Temporal lobe (tissue), 2 donors: ENCODE measurements around the gene TMEM185B. TPM values are rescaled to one million over a fixed set of nuclear protein-coding genes. Genes with fewer than 3 reads are reported as not detected.

Experiments used
- small RNA-seq: library from RNA; depleted of rRNA; stranded (forward); fragments of <200 nt; gene quantifications from one replicate; pipeline ENCODE3, GENCODE V24; 2014; ENCODE audit warnings: low replicate concordance
- total RNA-seq: library from RNA; depleted of rRNA; stranded (reverse); fragments of >200 nt; gene quantifications from one replicate; pipeline ENCODE4 v1.2.3, GENCODE V29; 2014

The TMEM185B gene
- total RNA-seq, 1 donor from 2014 or later = 13.0 TPM

Small RNA genes lying within 50 kb of the gene (small RNA-seq; reads per million reads assigned to genes)
- gene MTND4LP14 (not detected), gene RF00019 (not detected)

Other genes with a start within 250 kb of the TMEM185B start
- gene EPB41L5, start 210.3 kb downstream of the TMEM185B start, total RNA-seq = 70.1 TPM
- 31.0 TPM for gene RALB, start 29.5 kb upstream of the TMEM185B start, total RNA-seq
- gene INHBB, start 122.7 kb upstream of the TMEM185B start, total RNA-seq = 4.9 TPM